Lung (tissue), 12 donors: Measurements from ENCODE around the gene KIAA1191. TPM values are rescaled to one million over a fixed set of nuclear protein-coding genes. Genes with fewer than 3 reads are reported as not detected.

Experiments
- ATAC-seq: fragments of 200-7000 bp; cut with Tn5 transposase; one replicate; pipeline ENCODE4 v1.9.1; 2020; ENCODE audit warnings: moderate number of reproducible peaks; ENCODE audit not compliant: insufficient read depth, low FRiP score
- DNase-seq, 3 donors: peaks; one replicate each; pipeline ENCODE4 v3.0.0-alpha.2; 2013 to 2017
- H3K27ac ChIP-seq, 2 donors: one replicate each; pipeline ENCODE4 v1.5.1; 2013; ENCODE audit warnings: mild to moderate bottlenecking in 2 of 2, moderate library complexity in 2 of 2, control low read depth in 1 of 2, inconsistent platforms in 1 of 2, low read depth in 1 of 2, low read length in 1 of 2
- H3K27me3 ChIP-seq, 3 donors: one replicate each; pipeline ENCODE4 v1.5.1; 2013; ENCODE audit warnings: low read length in 2 of 3; ENCODE audit not compliant: control insufficient read depth in 3 of 3, insufficient read depth in 3 of 3
- H3K36me3 ChIP-seq, 4 donors: one replicate each; pipeline ENCODE4 v1.5.1; 2013; ENCODE audit warnings: low read length in 4 of 4, mild to moderate bottlenecking in 1 of 4, moderate library complexity in 1 of 4; ENCODE audit not compliant: control insufficient read depth in 4 of 4, insufficient read depth in 4 of 4
- H3K4me1 ChIP-seq, 5 donors: one replicate each; pipeline ENCODE4 v1.5.1; 2013; ENCODE audit warnings: low read length in 5 of 5, mild to moderate bottlenecking in 2 of 5, moderate library complexity in 1 of 5; ENCODE audit not compliant: control insufficient read depth in 5 of 5, insufficient read depth in 5 of 5
- H3K4me3 ChIP-seq: one replicate; pipeline ENCODE4 v1.5.1; 2013; ENCODE audit warnings: mild to moderate bottlenecking, control low read depth, moderate library complexity
- H3K9ac ChIP-seq, 2 donors: one replicate each; pipeline ENCODE4 v1.5.1; 2013; ENCODE audit warnings: low read length in 2 of 2, control low read depth in 1 of 2; ENCODE audit not compliant: insufficient read depth in 1 of 2
- H3K9me3 ChIP-seq, 4 donors: one replicate each; pipeline ENCODE4 v1.5.1; 2013; ENCODE audit warnings: low read length in 3 of 4, mild to moderate bottlenecking in 1 of 4, moderate library complexity in 1 of 4; ENCODE audit not compliant: control insufficient read depth in 4 of 4, insufficient read depth in 3 of 4
- CTCF ChIP-seq: IDR thresholded peaks from 2 replicates; pipeline ENCODE4 v1.5.1; 2012; ENCODE audit warnings: mild to moderate bottlenecking; ENCODE audit errors: control extremely low read depth, extremely low read depth
- WGBS, 2 donors: extraction: QIAGEN DNeasy Blood & Tissue Kit; methylation state at CpG; one replicate each; pipeline ENCODE4 v1.1.7; 2013; 5-methylcytosine and 5-hydroxymethylcytosine counted together
- polyA plus RNA-seq, 2 donors: library from polyadenylated mRNA; stranded (reverse); fragments of 200-250 nt; gene quantifications; one replicate each; pipeline ENCODE4 v1.2.1, GENCODE V29; 2013
- total RNA-seq, 2 donors: library from RNA; depleted of rRNA in 1 of 2; stranded (reverse); fragments of >200 nt in 1 of 2; gene quantifications; one replicate each; pipeline ENCODE4 v1.2.1, GENCODE V29; 2014 to 2021
- donor health status: control.
- donor health status: control.
- donor health status: Bipolar disorder and iron deficiency.
- donor health status: healthy.
- donor health status: DM: yes; HTN: yes; CAD: no.

Gene KIAA1191
- total and polyA plus RNA-seq, 4 donors: 41.0 to 78.1 (median 61.8) TPM

GRCh38 chr5:176387384-176387925 is 25.9 kb upstream of the KIAA1191 start:
- DNase-seq (no peak), ATAC-seq (no peak)
- Histone ChIP-seq H3K4me3 (peak overlapping the region; percentile 98), H3K4me1 (peaks cover 0 to 13% (median 5%) of the 10 kb centered on the region in 5 donors), H3K27me3 (no peaks in the 10 kb centered on the region), H3K9ac (peak overlapping the region in 1 of 2 donors; percentile 91), H3K36me3 (peaks cover 9 to 32% (median 21%) of the 10 kb centered on the region in 4 donors), H3K27ac (no peak overlapping the region), H3K9me3 (no peaks in the 10 kb centered on the region)
- WGBS, 2 donors: 41 to 44% methylated on average over 8 of the region's 8 CpGs
- TF ChIP-seq CTCF: no peak

GRCh38 chr5:176386491-176386890 is 24.9 kb upstream of the KIAA1191 start:
- DNase-seq: no peak
- 75 to 92% methylated on average over 1 of the region's 1 CpG for WGBS, 2 donors
- Histone ChIP-seq H3K36me3 (peaks cover 13 to 35% (median 20%) of the 10 kb centered on the region in 4 donors), H3K27ac (no peak overlapping the region), H3K9me3 (no peaks in the 10 kb centered on the region), H3K4me1 (peaks cover 0 to 13% (median 5%) of the 10 kb centered on the region in 5 donors), H3K9ac (no peak overlapping the region), H3K4me3 (no peak overlapping the region), H3K27me3 (no peaks in the 10 kb centered on the region)
- no peak for ATAC-seq
- no peak for TF ChIP-seq CTCF

GRCh38 chr5:176384991-176385390 is 23.4 kb upstream of the KIAA1191 start:
- WGBS, 2 donors: 86 to 90% methylated on average over 12 of the region's 12 CpGs
- H3K4me3 ChIP-seq: no peak overlapping the region
- no peak for ATAC-seq
- H3K9ac ChIP-seq: no peak overlapping the region
- DNase-seq: no peak
- H3K27ac ChIP-seq: no peak overlapping the region
- H3K9me3 ChIP-seq: no peaks in the 10 kb centered on the region
- peaks cover 0 to 13% (median 5%) of the 10 kb centered on the region in 5 donors for H3K4me1 ChIP-seq
- no peak for TF ChIP-seq CTCF
- H3K36me3 ChIP-seq: peaks cover 12 to 31% (median 15%) of the 10 kb centered on the region in 4 donors
- no peaks in the 10 kb centered on the region for H3K27me3 ChIP-seq

GRCh38 chr5:176384366-176384930 is 22.9 kb upstream of the KIAA1191 start:
- H3K4me3 ChIP-seq: no peak overlapping the region
- H3K27ac ChIP-seq: no peak overlapping the region
- H3K36me3 ChIP-seq: peaks cover 12 to 31% (median 15%) of the 10 kb centered on the region in 4 donors
- H3K4me1 ChIP-seq: peaks cover 0 to 13% (median 5%) of the 10 kb centered on the region in 5 donors
- TF ChIP-seq CTCF: no peak
- no peak for ATAC-seq
- DNase-seq: no peak
- 87 to 94% methylated on average over 8 of the region's 8 CpGs for WGBS, 2 donors
- no peaks in the 10 kb centered on the region for H3K9me3 ChIP-seq
- H3K27me3 ChIP-seq: no peaks in the 10 kb centered on the region
- H3K9ac ChIP-seq: no peak overlapping the region
